NCI-H1694 (cell line): Measurements from ENCODE around the gene AGPS.
"Not testable (repeated sequence)": the region's sequence is repeated elsewhere in the genome, so short reads cannot be mapped to it uniquely, and the experiment has no call there.

Experiments used
- DNase-seq: peaks from one replicate; lab custom pipeline; 2025; lab: John Stamatoyannopoulos, UW

Gene AGPS

GRCh38 chr2:177424120-177424519, 31.5 kb downstream of the AGPS start:
- DNase-seq: not testable (repeated sequence)

DNA sequence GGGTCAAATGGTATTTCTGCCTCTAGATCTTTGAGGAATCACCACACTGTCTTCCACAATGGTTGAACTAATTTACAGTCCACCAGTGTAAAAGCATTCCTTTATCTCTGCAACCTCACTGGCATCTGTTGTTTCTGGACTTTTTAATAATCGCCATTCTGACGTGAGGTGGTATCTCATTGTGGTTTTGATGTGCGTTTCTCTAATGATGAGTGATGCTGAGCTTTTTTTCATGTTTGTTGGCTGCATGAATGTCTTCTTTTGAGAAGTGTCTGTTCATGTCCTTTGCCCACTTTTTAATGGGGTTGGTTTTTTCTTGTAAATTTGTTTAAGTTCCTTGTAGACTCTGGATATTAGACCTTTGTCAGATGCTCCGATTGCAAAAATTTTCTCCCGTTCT, 32.0 kb downstream of the AGPS start:
- not testable (repeated sequence) for DNase-seq

- no peak for DNase-seq
These were observed 34.7 kb downstream of the AGPS start for GRCh38 chr2:177427316-177427715.

GRCh38 chr2:177427936-177428335, 35.4 kb downstream of the AGPS start:
- not testable (repeated sequence) for DNase-seq

DNA sequence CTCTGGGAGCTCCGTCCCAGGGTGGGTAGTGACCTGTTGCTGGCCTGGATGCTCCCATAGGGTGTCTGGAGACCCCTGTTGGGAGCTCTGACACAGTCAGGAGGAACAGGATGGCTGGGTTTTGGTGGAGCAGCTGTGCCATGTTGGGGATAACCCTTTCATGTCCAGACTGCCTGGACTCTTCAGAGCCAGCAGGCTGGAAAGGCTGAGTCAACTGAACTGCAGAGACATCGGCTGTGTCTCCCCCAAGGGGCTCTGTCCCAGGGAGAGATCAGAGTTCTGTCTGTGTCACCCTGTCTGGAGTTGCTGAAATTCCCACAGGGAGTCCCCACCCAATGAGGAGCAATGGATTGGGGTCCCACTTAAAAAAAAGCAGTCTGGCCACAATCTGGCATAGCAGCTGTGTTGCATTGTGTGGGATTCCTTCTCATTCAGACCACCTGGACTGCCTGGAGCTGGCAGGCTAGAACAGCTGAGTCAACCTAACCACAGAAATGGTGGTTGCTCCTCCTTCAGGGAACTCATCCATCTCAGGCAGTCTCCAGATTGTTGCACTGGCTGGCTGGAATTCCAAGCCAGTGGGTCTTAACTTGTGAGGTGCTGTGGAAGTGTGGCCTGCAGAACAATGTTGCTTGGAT, 37.2 kb downstream of the AGPS start:
- DNase-seq: no peak

DNA sequence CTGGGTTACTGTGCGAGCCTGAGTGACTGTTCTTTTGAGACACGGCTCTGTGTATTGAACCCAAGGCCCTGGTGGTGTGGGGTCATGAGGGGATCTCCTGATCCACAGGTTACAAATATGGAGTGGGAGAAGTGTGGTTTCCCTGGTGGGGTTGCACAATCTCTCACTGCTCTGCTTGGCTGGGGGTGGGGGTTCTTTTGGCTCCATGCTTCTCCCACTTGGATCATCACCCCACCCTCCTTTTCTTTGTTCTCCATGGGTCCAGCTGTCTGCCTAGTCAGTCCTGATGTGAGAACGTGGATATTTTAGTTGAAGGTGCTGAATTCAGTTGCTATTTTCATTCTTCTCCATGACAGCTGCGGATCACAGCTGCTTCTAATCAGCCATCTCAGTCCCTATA, 37.8 kb downstream of the AGPS start:
- no peak for DNase-seq

- DNase-seq: not testable (repeated sequence)
These were observed 38.6 kb downstream of the AGPS start for GRCh38 chr2:177431111-177431725.

GRCh38 chr2:177432703-177433102, 40.1 kb downstream of the AGPS start:
- DNase-seq: no peak

- DNase-seq: no peak
These were observed 40.8 kb downstream of the AGPS start for GRCh38 chr2:177433402-177433801.

DNA sequence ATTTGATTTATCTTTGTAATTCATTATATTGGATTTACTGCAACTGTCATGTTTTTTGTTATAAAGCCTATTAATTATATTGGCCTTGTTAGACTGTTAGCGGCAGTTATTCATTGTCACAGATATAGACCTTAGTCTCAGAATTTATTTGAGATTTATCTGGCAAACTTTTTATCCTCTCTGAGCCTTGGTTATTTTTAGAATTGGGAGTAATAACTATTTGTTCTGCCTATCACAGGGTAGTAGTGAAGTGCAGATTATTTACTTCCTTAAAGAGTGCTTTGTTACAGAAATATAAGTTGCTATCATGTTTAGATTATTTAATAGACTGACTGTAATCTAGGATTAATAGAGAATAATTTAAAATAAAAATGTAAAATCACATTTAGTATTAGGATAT, 41.9 kb downstream of the AGPS start:
- DNase-seq: no peak

GRCh38 chr2:177445200-177445599, 52.6 kb downstream of the AGPS start:
- no peak for DNase-seq

DNA sequence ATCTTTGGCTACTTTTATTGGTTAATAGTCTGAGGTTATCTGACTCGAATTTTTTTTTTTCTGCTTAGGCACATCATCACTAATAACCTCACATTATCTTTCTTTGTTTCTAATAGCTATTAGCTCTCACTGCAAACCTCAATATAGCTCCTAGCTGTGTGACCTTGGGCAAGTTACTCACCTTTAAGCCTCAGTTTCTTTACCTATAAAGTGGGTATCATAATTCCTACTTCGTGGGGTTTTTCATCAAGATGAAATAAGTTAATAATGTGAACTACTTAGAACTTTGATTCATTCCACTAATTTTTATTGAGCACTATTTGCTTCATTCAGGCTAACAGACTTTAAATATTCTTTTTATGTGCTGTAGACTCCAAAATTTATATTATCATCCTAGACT, 55.5 kb downstream of the AGPS start:
- no peak for DNase-seq

DNA sequence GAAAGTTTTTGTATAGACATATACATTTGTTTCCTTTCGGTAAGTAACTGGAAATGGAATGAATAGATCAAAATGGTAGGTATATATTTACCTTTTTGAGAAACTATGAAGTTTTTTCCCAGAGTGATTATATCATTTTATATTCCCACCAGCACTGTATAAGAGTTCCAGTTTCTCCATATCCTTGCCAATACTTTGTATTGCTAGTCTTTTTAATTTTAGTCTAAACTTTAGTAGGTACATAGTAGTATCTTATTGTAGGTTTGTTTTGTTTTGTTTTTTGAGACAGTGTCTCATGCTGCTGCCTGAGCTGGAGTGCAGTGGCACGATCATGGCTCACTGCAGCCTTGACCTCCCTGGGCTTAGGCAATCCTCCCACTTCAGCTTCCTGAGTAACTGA, 56.6 kb downstream of the AGPS start:
- DNase-seq: no peak

DNA sequence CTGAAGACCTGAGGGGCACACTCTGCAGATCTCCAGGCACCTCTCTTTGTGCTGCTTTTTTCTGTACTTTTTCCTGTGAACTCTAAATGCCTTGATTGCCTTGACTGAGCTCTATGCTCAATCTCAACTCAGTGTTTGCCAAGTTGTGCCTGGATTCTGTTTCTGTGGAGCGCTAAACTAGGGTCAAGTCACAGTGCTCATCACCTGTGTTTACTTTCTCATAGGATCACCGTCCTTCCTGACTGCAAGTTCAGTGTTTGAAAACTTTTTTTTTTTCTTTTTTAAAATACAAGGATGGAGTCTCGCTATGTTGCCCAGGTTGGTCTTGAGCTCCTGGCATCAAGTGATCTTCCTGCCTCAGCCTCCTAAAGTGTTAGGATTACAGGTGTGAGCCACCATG, 62.6 kb downstream of the AGPS start:
- DNase-seq: no peak

DNA sequence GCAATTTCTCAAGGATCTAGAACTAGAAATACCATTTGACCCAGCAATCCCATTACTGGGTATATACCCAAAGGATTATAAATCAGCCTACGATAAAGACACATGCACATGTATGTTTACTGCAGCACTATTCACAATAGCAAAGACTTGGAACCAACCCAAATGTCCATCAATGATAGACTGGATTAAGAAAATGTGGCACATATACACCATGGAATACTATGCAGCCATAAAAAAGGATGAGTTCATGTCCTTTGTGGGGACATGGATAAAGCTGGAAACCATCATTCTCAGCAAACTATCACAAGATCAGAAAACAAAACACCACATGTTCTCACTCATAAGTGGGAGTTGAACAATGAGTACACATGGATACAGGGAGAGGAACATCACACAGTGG, 67.2 kb downstream of the AGPS start:
- not testable (repeated sequence) for DNase-seq

GRCh38 chr2:177460973-177461585, 68.5 kb downstream of the AGPS start:
- DNase-seq: no peak

- no peak for DNase-seq
These were observed 72.0 kb downstream of the AGPS start for GRCh38 chr2:177464549-177464948.

- DNase-seq: no peak
These were observed 73.0 kb downstream of the AGPS start for GRCh38 chr2:177465400-177466138.

DNA sequence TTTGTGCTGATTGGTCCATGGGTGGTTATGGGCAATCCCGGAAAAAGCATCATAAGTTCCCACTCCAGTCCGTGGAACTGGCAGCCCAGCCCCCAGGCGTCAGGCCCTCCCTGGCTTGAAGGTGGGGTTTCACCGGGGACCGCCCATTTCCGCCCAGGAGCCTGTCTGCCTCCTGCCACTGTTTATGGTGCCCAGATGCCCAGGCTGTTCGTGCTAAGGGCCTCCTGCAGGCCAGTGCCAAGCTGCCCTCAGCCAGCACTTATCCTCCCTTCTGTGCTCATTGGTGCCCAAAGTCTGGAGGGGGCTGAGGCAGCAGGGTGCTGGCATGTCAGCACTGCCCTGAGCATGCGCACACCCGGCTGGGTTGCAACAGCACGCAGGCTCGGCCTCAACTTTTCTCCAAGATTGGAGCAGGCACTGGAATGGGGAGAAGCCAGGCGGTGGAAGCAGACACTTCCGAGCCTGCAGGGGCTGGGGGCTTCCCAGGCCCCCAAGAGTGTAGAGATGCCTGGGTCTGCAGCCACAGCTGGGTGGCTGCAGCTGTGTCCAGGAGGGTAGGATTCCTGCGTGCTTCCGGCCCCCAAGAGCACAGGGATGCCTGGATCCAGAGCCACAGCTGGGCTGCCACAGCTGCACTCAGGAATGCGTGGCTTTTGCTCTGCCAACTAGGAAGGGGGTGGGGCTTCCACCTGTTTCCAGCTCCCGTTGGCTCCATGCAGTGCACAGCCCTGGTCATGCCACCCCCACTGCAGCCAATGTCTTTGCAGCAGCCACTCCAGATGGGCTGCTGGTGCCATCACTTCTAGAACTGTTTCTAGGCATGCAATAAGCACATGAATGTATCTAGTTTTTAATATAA, 74.0 kb downstream of the AGPS start:
- no peak for DNase-seq

- no peak for DNase-seq
These were observed 75.1 kb downstream of the AGPS start for GRCh38 chr2:177467646-177468045.

GRCh38 chr2:177471990-177472389, 79.4 kb downstream of the AGPS start:
- no peak for DNase-seq

DNA sequence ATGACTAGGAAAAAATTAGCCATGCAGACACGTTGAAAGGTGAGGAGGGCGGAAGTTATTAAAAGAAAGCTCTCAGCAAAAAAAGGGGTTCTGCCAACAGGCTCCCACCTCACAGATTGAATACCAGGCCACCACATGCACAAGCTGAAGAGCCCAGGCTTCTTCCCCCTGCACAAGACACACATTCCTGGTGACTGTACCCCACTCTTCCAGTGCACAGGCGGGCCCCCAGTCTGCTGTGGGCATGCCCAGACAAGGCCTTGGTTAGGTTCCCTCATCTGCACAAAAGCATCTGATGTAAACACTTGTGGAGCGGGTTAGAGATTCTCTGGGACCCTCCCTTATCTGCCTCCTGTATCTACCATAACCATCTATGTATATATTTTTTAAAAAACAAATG, 81.7 kb downstream of the AGPS start:
- DNase-seq: no peak
